IMR-90 (cell line): Measurements from ENCODE around the gene RAET1G. TPM values are rescaled to one million over a fixed set of nuclear protein-coding genes. Genes with fewer than 3 reads are reported as not detected.
"Not testable (repeated sequence)": the region's sequence is repeated elsewhere in the genome, so short reads cannot be mapped to it uniquely, and the experiment has no call there.

Source experiments
- ATAC-seq: fragments of 200-7000 bp; cut with Tn5 transposase; 2 replicates; pipeline ENCODE4 v1.9.1; 2020; ENCODE audit warnings: low read depth, mild to moderate bottlenecking, moderate library complexity
- BruUV-seq: library from RNA; stranded (reverse); fragments of 400-500 nt; replicated peaks from 2 replicates; lab custom pipeline; 2021; lab: Mats Ljungman, UMichigan
- CTCF ChIA-PET: fragments of 300-600 bp; formaldehyde crosslinking; extraction: SDS; loops from one replicate; lab custom pipeline; 2021; ENCODE audit warnings: antibody characterized with exemption; lab: Yijun Ruan, JAX
- POLR2A ChIA-PET: fragments of 300-600 bp; sonication (Branson Sonifier 250); formaldehyde crosslinking; loops from one replicate; lab custom pipeline; 2022; ENCODE audit warnings: antibody characterized with exemption; ENCODE audit not compliant: unreplicated experiment; lab: Charles Lee
- DNase-seq: peaks from one replicate; pipeline ENCODE4 v3.0.0; 2013
- H2AFZ ChIP-seq: replicated peaks from 2 replicates; pipeline ENCODE3; 2013; ENCODE audit warnings: low read length, mild to moderate bottlenecking; ENCODE audit not compliant: poor library complexity
- H2AK5ac ChIP-seq: 2 replicates; pipeline ENCODE4 v1.6.1; 2013; ENCODE audit warnings: low read depth, low read length, inconsistent platforms
- H2AK9ac ChIP-seq: replicated peaks from 2 replicates; pipeline ENCODE3; 2013; ENCODE audit warnings: mild to moderate bottlenecking, low read depth, low read length, moderate library complexity; ENCODE audit not compliant: poor library complexity
- H2BK120ac ChIP-seq: 2 replicates; pipeline ENCODE4 v1.6.1; 2013; ENCODE audit warnings: low read depth, low read length, inconsistent platforms
- H2BK15ac ChIP-seq: 3 replicates; pipeline ENCODE4 v1.6.1; 2013; ENCODE audit warnings: low read depth, low read length, inconsistent platforms
- H2BK20ac ChIP-seq: 2 replicates; pipeline ENCODE4 v1.6.1; 2013; ENCODE audit warnings: low read depth, mild to moderate bottlenecking, inconsistent platforms, low read length, moderate library complexity
- H2BK5ac ChIP-seq: 2 replicates; pipeline ENCODE4 v1.6.1; 2013; ENCODE audit warnings: mild to moderate bottlenecking, low read depth, low read length, inconsistent platforms; ENCODE audit not compliant: poor library complexity, severe bottlenecking
- H3K14ac ChIP-seq: replicated peaks from 2 replicates; pipeline ENCODE4 v1.6.1; 2013; ENCODE audit warnings: low read depth, low read length, inconsistent platforms
- H3K18ac ChIP-seq: 2 replicates; pipeline ENCODE4 v1.6.1; 2013; ENCODE audit warnings: low read depth, low read length, control low read depth
- H3K23ac ChIP-seq: 2 replicates; pipeline ENCODE4 v1.6.1; 2013; ENCODE audit warnings: low read depth, low read length, inconsistent platforms
- H3K27ac ChIP-seq: 2 replicates; pipeline ENCODE4 v1.5.1; 2013; ENCODE audit warnings: mild to moderate bottlenecking, control low read depth, low read length; ENCODE audit not compliant: insufficient read depth
- H3K27me3 ChIP-seq: 2 replicates; pipeline ENCODE4 v1.6.1; 2013; ENCODE audit warnings: low read length; ENCODE audit not compliant: control insufficient read depth, insufficient read depth
- H3K36me3 ChIP-seq: 2 replicates; pipeline ENCODE4 v1.6.1; 2013; ENCODE audit warnings: low read length, mixed read lengths; ENCODE audit not compliant: control insufficient read depth, insufficient read depth
- H3K4ac ChIP-seq: 2 replicates; pipeline ENCODE4 v1.6.1; 2013; ENCODE audit warnings: low read depth, low read length, inconsistent platforms
- H3K4me1 ChIP-seq: 2 replicates; pipeline ENCODE4 v1.6.1; 2013; ENCODE audit warnings: low read length, mixed read lengths; ENCODE audit not compliant: control insufficient read depth, insufficient read depth
- H3K4me2 ChIP-seq: 2 replicates; pipeline ENCODE4 v1.6.1; 2013; ENCODE audit warnings: low read depth, mild to moderate bottlenecking, control low read depth, low read length, moderate library complexity
- H3K4me3 ChIP-seq: 2 replicates; pipeline ENCODE4 v1.5.1; 2013; ENCODE audit warnings: low read depth, mild to moderate bottlenecking, control low read depth, low read length, moderate library complexity; ENCODE audit not compliant: insufficient read depth
- H3K56ac ChIP-seq: 2 replicates; pipeline ENCODE4 v1.6.1; 2013; ENCODE audit warnings: low read length, inconsistent platforms; ENCODE audit not compliant: insufficient read depth; ENCODE audit errors: extremely low read depth
- H3K79me1 ChIP-seq, 2 experiments: 2 replicates each; pipeline ENCODE4 v1.6.1; 2013; ENCODE audit warnings: low read length in 2 of 2, inconsistent platforms in 1 of 2, low read depth in 1 of 2
- H3K9ac ChIP-seq: 2 replicates; pipeline ENCODE4 v1.6.1; 2013; ENCODE audit warnings: low read depth, low read length, control low read depth
- H3K9me1 ChIP-seq: 2 replicates; pipeline ENCODE4 v1.6.1; 2013; ENCODE audit warnings: low read length, inconsistent platforms; ENCODE audit not compliant: insufficient read depth
- H3K9me3 ChIP-seq: 2 replicates; pipeline ENCODE4 v1.6.1; 2013; ENCODE audit warnings: low read length; ENCODE audit not compliant: control insufficient read depth, insufficient read depth
- H4K20me1 ChIP-seq: 2 replicates; pipeline ENCODE4 v1.6.1; 2013; ENCODE audit warnings: low read length, inconsistent platforms; ENCODE audit not compliant: insufficient read depth
- H4K5ac ChIP-seq: 2 replicates; pipeline ENCODE4 v1.6.1; 2013; ENCODE audit warnings: mild to moderate bottlenecking, low read depth, low read length, control low read depth
- H4K8ac ChIP-seq, 2 experiments: 2 replicates each; pipeline ENCODE4 v1.6.1; 2013; ENCODE audit warnings: low read depth in 2 of 2, low read length in 2 of 2, control low read depth in 1 of 2, inconsistent platforms in 1 of 2
- H4K91ac ChIP-seq: 2 replicates; pipeline ENCODE4 v1.6.1; 2013; ENCODE audit warnings: low read depth, low read length, inconsistent platforms; ENCODE audit not compliant: insufficient read depth
- WGBS, 2 experiments: methylation state at CpG; one replicate each; pipeline versions ENCODE4 v1.1.5 to v1.1.7; 2013; ENCODE audit warnings: missing lambda C conversion rate in 2 of 2; ENCODE audit not compliant: insufficient read length in 1 of 2; ENCODE audit errors: extremely low coverage in 2 of 2; 5-methylcytosine and 5-hydroxymethylcytosine counted together
- dilution Hi-C: fragments of 300-500 bp; cut with HindIII; formaldehyde crosslinking; loops from one replicate; pipeline ENCODE4 v1.14.3; 2018; ENCODE audit warnings: low sequenced_read_pairs; ENCODE audit not compliant: unreplicated experiment
- in situ Hi-C: fragments of 300-500 bp; cut with MboI; formaldehyde crosslinking; loops from 3 replicates; pipeline ENCODE4 v1.14.3; 2019; ENCODE audit warnings: low sequenced_read_pairs, inconsistent platforms, mixed read lengths
- intact Hi-C: fragments of 100-400 bp; cut with micrococcal nuclease; formaldehyde crosslinking; loops from 2 replicates; pipeline ENCODE4 v1.10.0; 2022
- polyA plus RNA-seq, 3 experiments: library from polyadenylated mRNA; depleted of rRNA; stranded (reverse); fragments of >200 nt; gene quantifications; 2 replicates each; pipeline ENCODE4 v1.2.3, GENCODE V29; 2012; ENCODE audit warnings: low replicate concordance in 1 of 3
- total RNA-seq: library from RNA; depleted of rRNA; stranded (reverse); fragments of >200 nt; gene quantifications from 2 replicates; pipeline ENCODE4 v1.2.3, GENCODE V29; 2012

RAET1G gene
- total and polyA plus RNA-seq, 2 of the 4 experiments (the other 2 are of a cell fraction): 1.3 to 4.2 TPM

DNA sequence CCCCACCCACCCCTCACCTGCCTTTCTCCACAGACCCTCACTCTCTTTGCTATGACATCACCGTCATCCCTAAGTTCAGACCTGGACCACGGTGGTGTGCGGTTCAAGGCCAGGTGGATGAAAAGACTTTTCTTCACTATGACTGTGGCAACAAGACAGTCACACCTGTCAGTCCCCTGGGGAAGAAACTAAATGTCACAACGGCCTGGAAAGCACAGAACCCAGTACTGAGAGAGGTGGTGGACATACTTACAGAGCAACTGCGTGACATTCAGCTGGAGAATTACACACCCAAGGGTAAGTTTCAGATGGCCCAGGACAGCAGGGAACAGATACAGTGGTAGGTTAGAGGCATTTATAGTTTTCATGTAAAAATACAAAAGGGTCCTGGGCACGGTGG lies 22.4 kb upstream of the RAET1G start:
- DNase-seq, dilution Hi-C loops, H3K9me1 ChIP-seq, intact Hi-C loops, H3K27me3 ChIP-seq, H2BK5ac ChIP-seq, H2BK120ac ChIP-seq, ATAC-seq, H4K8ac ChIP-seq, H2AK5ac ChIP-seq, H3K4ac ChIP-seq, H2AK9ac ChIP-seq, H4K20me1 ChIP-seq, H3K4me1 ChIP-seq, H3K14ac ChIP-seq, POLR2A ChIA-PET, H3K79me1 ChIP-seq, H2BK20ac ChIP-seq, H3K36me3 ChIP-seq, H2AFZ ChIP-seq, BruUV-seq, H3K9me3 ChIP-seq, H2BK15ac ChIP-seq, CTCF ChIA-PET, H4K5ac ChIP-seq, H3K56ac ChIP-seq, H3K23ac ChIP-seq, H3K4me3 ChIP-seq, H3K4me2 ChIP-seq, H4K91ac ChIP-seq, H3K18ac ChIP-seq, H3K9ac ChIP-seq, H3K27ac ChIP-seq: not testable (repeated sequence)
- in situ Hi-C loops: loop anchor here (25.0 kb wide), 1 partner anchor 392 kb away; no protein-coding TSS in a partner anchor
- WGBS, 2 experiments: 80% methylated on average over 1 of the region's 6 CpGs; no CpG with 5 or more reads in 1 of the 2 experiments

DNA sequence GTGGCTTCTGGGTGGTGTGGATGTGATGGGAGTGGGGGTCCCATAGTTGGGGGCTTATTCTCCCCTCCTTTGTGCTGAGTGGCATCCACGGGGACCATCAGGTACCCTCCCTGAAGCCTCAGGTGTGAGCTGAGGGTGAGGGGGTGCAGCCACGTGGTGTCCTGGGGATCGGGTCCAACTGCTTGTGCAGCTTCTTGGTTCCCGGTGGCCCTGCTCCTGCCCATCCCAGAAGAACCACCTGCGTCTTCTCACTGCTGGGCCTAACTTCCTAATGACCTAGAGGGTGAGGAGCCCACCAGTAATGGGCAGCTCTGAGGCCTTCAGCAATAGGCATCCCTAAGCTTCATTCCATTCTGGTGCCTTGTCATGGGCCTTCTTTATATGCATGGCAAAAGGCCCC lies 20.4 kb upstream of the RAET1G start:
- H3K4me3 ChIP-seq, H4K8ac ChIP-seq, H4K20me1 ChIP-seq, ATAC-seq, H3K27ac ChIP-seq, H3K56ac ChIP-seq, dilution Hi-C loops, H2AK9ac ChIP-seq, H3K4me1 ChIP-seq, intact Hi-C loops, H3K23ac ChIP-seq, DNase-seq, H2AK5ac ChIP-seq, H2BK120ac ChIP-seq, H3K18ac ChIP-seq, H3K36me3 ChIP-seq, H3K79me1 ChIP-seq, H3K4ac ChIP-seq, POLR2A ChIA-PET, BruUV-seq, H4K91ac ChIP-seq, CTCF ChIA-PET, H3K14ac ChIP-seq, H2BK15ac ChIP-seq, H2AFZ ChIP-seq, H3K9me1 ChIP-seq, H3K9me3 ChIP-seq, H3K9ac ChIP-seq, H2BK20ac ChIP-seq, H4K5ac ChIP-seq, H2BK5ac ChIP-seq, H3K4me2 ChIP-seq: not testable (repeated sequence)
- in situ Hi-C loops: loop anchor here (25.0 kb wide), 1 partner anchor 394 kb away; no protein-coding TSS in a partner anchor
- peaks cover 26% of the 10 kb centered on the region for H3K27me3 ChIP-seq
- WGBS, 2 experiments: no CpG with 5 or more reads among the region's 5 CpGs
